Measurements from ENCODE around the gene BBS9. TPM values are rescaled to one million over a fixed set of nuclear protein-coding genes. Genes with fewer than 3 reads are reported as not detected.

Gene BBS9
- total RNA-seq, 1 experiment from 2014 or later, result 26.4 TPM

DNA sequence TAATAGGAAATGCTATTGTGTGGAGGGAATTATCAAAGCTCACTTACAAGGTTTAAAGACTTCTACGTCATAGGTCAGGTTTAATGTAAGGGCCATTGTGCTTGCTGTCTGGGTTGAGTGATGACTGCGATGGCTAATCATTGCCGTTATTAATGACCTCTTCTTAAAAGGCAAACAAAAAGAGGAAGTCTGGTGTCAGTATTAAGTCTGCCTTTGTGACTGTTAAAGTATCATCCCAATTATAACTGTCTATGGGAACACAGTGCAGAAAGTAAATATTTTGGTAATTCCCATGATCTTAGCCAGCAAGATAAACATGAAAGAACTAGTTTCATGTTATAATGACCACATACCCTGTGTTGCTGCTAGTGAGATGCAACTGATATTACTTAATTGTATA is 382.4 kb downstream of the BBS9 start:
- H2BK12ac ChIP-seq (ENCODE audit: insufficient read length, low read depth, low read length), result no peak overlapping the region
- no peak overlapping the region for H2BK15ac ChIP-seq (ENCODE audit: low read depth, low read length)
- H3K9me3 Mint-ChIP-seq, result no peaks in the 10 kb centered on the region
- no peak overlapping the region for H2AK5ac ChIP-seq (ENCODE audit: insufficient read length, low read length)
- TF ChIP-seq, protein P1, sequence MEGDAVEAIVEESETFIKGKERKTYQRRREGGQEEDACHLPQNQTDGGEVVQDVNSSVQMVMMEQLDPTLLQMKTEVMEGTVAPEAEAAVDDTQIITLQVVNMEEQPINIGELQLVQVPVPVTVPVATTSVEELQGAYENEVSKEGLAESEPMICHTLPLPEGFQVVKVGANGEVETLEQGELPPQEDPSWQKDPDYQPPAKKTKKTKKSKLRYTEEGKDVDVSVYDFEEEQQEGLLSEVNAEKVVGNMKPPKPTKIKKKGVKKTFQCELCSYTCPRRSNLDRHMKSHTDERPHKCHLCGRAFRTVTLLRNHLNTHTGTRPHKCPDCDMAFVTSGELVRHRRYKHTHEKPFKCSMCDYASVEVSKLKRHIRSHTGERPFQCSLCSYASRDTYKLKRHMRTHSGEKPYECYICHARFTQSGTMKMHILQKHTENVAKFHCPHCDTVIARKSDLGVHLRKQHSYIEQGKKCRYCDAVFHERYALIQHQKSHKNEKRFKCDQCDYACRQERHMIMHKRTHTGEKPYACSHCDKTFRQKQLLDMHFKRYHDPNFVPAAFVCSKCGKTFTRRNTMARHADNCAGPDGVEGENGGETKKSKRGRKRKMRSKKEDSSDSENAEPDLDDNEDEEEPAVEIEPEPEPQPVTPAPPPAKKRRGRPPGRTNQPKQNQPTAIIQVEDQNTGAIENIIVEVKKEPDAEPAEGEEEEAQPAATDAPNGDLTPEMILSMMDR (conservative IDR thresholded peaks at IDR 0.05), result no peak
- no peak overlapping the region for H3K27ac ChIP-seq (ENCODE audit: insufficient read length, low read depth, low read length)
- no peak overlapping the region for H3K23ac ChIP-seq (ENCODE audit: insufficient read length, low read depth, low read length)
- no peaks in the 10 kb centered on the region for H3K79me2 ChIP-seq (ENCODE audit: insufficient read depth, low read length)
- H3K4me2 ChIP-seq (ENCODE audit: insufficient read depth, insufficient read length, low read length), result no peak overlapping the region
- H4K20me1 ChIP-seq (ENCODE audit: control insufficient read depth, insufficient read depth, insufficient read length), result no peaks in the 10 kb centered on the region
- no peak overlapping the region for H4K8ac ChIP-seq (replicated peaks; ENCODE audit: insufficient read length, low read depth, low read length)
- H2BK5ac ChIP-seq (ENCODE audit: insufficient read length, low read length), result no peak overlapping the region
- DNase-seq, result no peak
- H3K18ac ChIP-seq (ENCODE audit: insufficient read length, low read depth, low read length), result no peak overlapping the region
- no peaks in the 10 kb centered on the region for H3K9me3 ChIP-seq (ENCODE audit: control insufficient read depth, low read depth, low read length)
- H3K27me3 Mint-ChIP-seq (ENCODE audit: low read depth), result no peaks in the 10 kb centered on the region
- no peak overlapping the region for H4K5ac ChIP-seq (ENCODE audit: insufficient read length, low read depth, low read length)
- no peak overlapping the region for H2BK20ac ChIP-seq (ENCODE audit: low read depth, low read length, poor library complexity, severe bottlenecking)
- no peaks in the 10 kb centered on the region for H3K27me3 ChIP-seq (ENCODE audit: insufficient read depth, low read length)
- no peak overlapping the region for H3K14ac ChIP-seq (ENCODE audit: insufficient read depth, low read length)
- no peak overlapping the region for H3K4me3 Mint-ChIP-seq
- H3K56ac ChIP-seq (ENCODE audit: insufficient read length, low read depth, low read length), result no peak overlapping the region
- no peak overlapping the region for H3K9ac ChIP-seq (ENCODE audit: extremely low read depth, insufficient read length, low read length)
- H3T11ph ChIP-seq (ENCODE audit: low read length), result no peak overlapping the region
- no peak overlapping the region for H4K91ac ChIP-seq (ENCODE audit: insufficient read length, low read depth, low read length)
- no peak overlapping the region for H2AFZ ChIP-seq (ENCODE audit: low read length)
- no CpG with 5 or more reads among the region's 3 CpGs for WGBS (ENCODE audit: extremely low coverage, insufficient read length, low lambda C conversion rate)
- H3K79me1 ChIP-seq (ENCODE audit: insufficient read depth, low read depth, low read length, poor library complexity, severe bottlenecking), result no peaks in the 10 kb centered on the region
- H3K36me3 Mint-ChIP-seq (ENCODE audit: insufficient read depth in 1 of 3, low read depth in 3 of 3), result no peaks in the 10 kb centered on the region
- H3K4me1 Mint-ChIP-seq, result no peaks in the 10 kb centered on the region
- H3K4ac ChIP-seq (ENCODE audit: low read depth, low read length), result no peak overlapping the region
- no peaks in the 10 kb centered on the region for H3K4me1 ChIP-seq (ENCODE audit: insufficient read depth, low read length)
- H3K23me2 ChIP-seq (ENCODE audit: insufficient read length, low read depth, low read length, poor library complexity, severe bottlenecking), result no peaks in the 10 kb centered on the region
- H2BK120ac ChIP-seq (ENCODE audit: low read depth, low read length, poor library complexity, severe bottlenecking), result no peak overlapping the region
- H3K27ac Mint-ChIP-seq, result no peak overlapping the region
